Neural progenitor cell (in vitro differentiated cells): ENCODE data around the gene HSPE1. TPM values are rescaled to one million over a fixed set of nuclear protein-coding genes. Genes with fewer than 3 reads are reported as not detected.

Source experiments
- DNase-seq: peaks from one replicate; pipeline ENCODE4 v3.0.0-alpha.2; 2016; ENCODE audit warnings: low spot score
- H2AFZ ChIP-seq: fragments of 200-600 bp; sonication (generic); replicated peaks from 2 replicates; pipeline ENCODE4 v1.6.1; 2016; ENCODE audit warnings: antibody characterized with exemption
- H3F3A ChIP-seq: fragments of 200-600 bp; sonication (generic); 2 replicates; pipeline ENCODE4 v1.6.1; 2016; ENCODE audit warnings: antibody characterized with exemption, low read depth
- H3K27ac ChIP-seq: fragments of 200-600 bp; sonication (generic); 2 replicates; pipeline ENCODE4 v1.5.1; 2016; ENCODE audit warnings: mild to moderate bottlenecking
- H3K27me3 ChIP-seq: fragments of 200-600 bp; sonication (generic); 2 replicates; pipeline ENCODE4 v1.6.1; 2016; ENCODE audit warnings: mild to moderate bottlenecking, moderate library complexity
- H3K36me3 ChIP-seq: fragments of 200-600 bp; sonication (generic); 2 replicates; pipeline ENCODE4 v1.5.1; 2016
- H3K4me1 ChIP-seq: fragments of 200-600 bp; sonication (generic); 2 replicates; pipeline ENCODE4 v1.6.1; 2016; ENCODE audit warnings: mixed run types
- H3K4me2 ChIP-seq: fragments of 200-600 bp; sonication (generic); 2 replicates; pipeline ENCODE4 v1.6.1; 2016
- H3K4me3 ChIP-seq: fragments of 200-600 bp; sonication (generic); 2 replicates; pipeline ENCODE4 v1.5.1; 2016
- H3K79me2 ChIP-seq: fragments of 200-600 bp; sonication (generic); 2 replicates; pipeline ENCODE4 v1.6.1; 2016; ENCODE audit warnings: low read depth
- H3K9ac ChIP-seq: fragments of 200-600 bp; sonication (generic); 2 replicates; pipeline ENCODE4 v1.6.1; 2016
- H3K9me3 ChIP-seq: fragments of 200-600 bp; sonication (generic); 2 replicates; pipeline ENCODE4 v1.5.1; 2016; ENCODE audit warnings: low read depth
- H4K20me1 ChIP-seq: fragments of 200-600 bp; sonication (generic); 2 replicates; pipeline ENCODE4 v1.6.1; 2016; ENCODE audit warnings: low read depth
- H3K27ac Mint-ChIP-seq: 3 replicates; pipeline ENCODE4 v1.8.0; 2021; ENCODE audit warnings: mixed read lengths
- H3K27me3 Mint-ChIP-seq: 2 replicates; pipeline ENCODE4 v1.8.0; 2022; ENCODE audit warnings: low read depth, mild to moderate bottlenecking, inconsistent platforms, moderate library complexity, mixed read lengths; ENCODE audit not compliant: insufficient read depth
- H3K36me3 Mint-ChIP-seq: 3 replicates; pipeline ENCODE4 v1.8.0; 2021; ENCODE audit warnings: mixed read lengths
- H3K4me1 Mint-ChIP-seq: 3 replicates; pipeline ENCODE4 v1.8.0; 2021; ENCODE audit warnings: mixed read lengths
- H3K4me3 Mint-ChIP-seq: 3 replicates; pipeline ENCODE4 v1.8.0; 2021; ENCODE audit warnings: mild to moderate bottlenecking, moderate library complexity, mixed read lengths
- H3K9me3 Mint-ChIP-seq: 3 replicates; pipeline ENCODE4 v1.8.0; 2020; ENCODE audit warnings: mixed read lengths
- EZH2 ChIP-seq: fragments of 200-600 bp; sonication (generic); IDR thresholded peaks from 2 replicates; pipeline ENCODE4 v1.6.1; 2017; ENCODE audit warnings: antibody characterized with exemption, mild to moderate bottlenecking, moderate library complexity
- EZH2phosphoT487 ChIP-seq: fragments of 200-600 bp; sonication (generic); IDR thresholded peaks from 2 replicates; pipeline ENCODE4 v1.6.1; 2017; ENCODE audit warnings: antibody characterized with exemption
- total RNA-seq: library from RNA; depleted of rRNA; stranded (reverse); fragments of >200 nt; gene quantifications from 2 replicates; pipeline ENCODE4 v1.2.3, GENCODE V29; 2015; ENCODE audit warnings: low replicate concordance
- TF ChIP-seq, protein P1 (sequence below): fragments of 200-600 bp; sonication (generic); IDR thresholded peaks from 2 replicates; pipeline ENCODE4 v1.5.1; 2017; ENCODE audit warnings: antibody characterized with exemption, mild to moderate bottlenecking

The HSPE1 gene
- total RNA-seq, 1 donor from 2014 or later, result 320 TPM

DNA sequence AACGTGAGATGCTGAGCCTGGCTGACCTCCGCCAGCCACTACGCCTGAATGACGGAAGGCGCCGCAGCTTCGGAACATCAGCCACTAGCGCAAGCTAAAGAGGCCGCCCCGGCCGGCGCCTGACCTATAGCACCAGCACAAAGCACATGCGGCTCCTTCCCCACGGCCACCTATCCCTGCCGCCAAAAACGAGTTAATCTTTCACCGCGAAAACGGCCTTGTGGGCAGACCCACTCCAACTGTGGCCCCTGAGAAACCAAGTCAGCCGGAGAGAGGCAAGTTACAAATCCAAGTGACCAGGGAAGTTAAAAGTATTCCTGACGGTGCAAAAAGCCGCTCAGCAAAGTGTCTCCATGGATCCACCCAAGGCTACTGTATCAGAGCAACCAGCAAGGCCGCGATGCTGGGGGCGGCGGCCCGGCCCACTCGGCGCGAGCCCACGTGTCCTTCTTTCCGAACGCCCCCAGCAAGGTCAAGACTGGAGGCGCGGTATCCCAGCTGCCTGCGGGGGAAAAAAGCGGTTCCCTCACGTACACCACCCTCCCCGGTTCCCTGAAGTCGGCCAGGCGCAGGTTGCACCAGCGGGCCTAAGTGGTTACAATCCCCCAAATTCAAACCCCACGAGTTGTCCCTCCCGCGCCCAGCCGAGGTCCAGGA lies 1.1 kb upstream of the HSPE1 start:
- Histone ChIP-seq H2AFZ (no peak overlapping the region), H3K4me3 (peak overlapping the region; percentile 75), H3K27ac (peak overlapping the region; percentile 99), H4K20me1 (peaks cover 65% of the 10 kb centered on the region), H3K79me2 (peaks cover 94% of the 10 kb centered on the region), H3K27me3 (no peaks in the 10 kb centered on the region), H3K4me2 (peak overlapping the region; percentile 94), H3K36me3 (peaks cover 64% of the 10 kb centered on the region), H3K9me3 (no peaks in the 10 kb centered on the region), H3K9ac (peak overlapping the region; percentile 48), H3K4me1 (peaks cover 43% of the 10 kb centered on the region), H3F3A (peaks cover 21% of the 10 kb centered on the region)
- peak overlapping the region; percentile 98 for H3K27ac Mint-ChIP-seq
- H3K4me3 Mint-ChIP-seq, result peak overlapping the region; percentile 97
- H3K4me1 Mint-ChIP-seq, result peaks cover 44% of the 10 kb centered on the region
- H3K9me3 Mint-ChIP-seq, result no peaks in the 10 kb centered on the region
- peaks cover 38% of the 10 kb centered on the region for H3K36me3 Mint-ChIP-seq
- no peak for TF ChIP-seq EZH2phosphoT487
- TF ChIP-seq, protein P1, sequence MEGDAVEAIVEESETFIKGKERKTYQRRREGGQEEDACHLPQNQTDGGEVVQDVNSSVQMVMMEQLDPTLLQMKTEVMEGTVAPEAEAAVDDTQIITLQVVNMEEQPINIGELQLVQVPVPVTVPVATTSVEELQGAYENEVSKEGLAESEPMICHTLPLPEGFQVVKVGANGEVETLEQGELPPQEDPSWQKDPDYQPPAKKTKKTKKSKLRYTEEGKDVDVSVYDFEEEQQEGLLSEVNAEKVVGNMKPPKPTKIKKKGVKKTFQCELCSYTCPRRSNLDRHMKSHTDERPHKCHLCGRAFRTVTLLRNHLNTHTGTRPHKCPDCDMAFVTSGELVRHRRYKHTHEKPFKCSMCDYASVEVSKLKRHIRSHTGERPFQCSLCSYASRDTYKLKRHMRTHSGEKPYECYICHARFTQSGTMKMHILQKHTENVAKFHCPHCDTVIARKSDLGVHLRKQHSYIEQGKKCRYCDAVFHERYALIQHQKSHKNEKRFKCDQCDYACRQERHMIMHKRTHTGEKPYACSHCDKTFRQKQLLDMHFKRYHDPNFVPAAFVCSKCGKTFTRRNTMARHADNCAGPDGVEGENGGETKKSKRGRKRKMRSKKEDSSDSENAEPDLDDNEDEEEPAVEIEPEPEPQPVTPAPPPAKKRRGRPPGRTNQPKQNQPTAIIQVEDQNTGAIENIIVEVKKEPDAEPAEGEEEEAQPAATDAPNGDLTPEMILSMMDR, result no peak
- no peak for TF ChIP-seq EZH2
- H3K27me3 Mint-ChIP-seq, result no peaks in the 10 kb centered on the region
- DNase-seq, result peak; percentile 85

DNA sequence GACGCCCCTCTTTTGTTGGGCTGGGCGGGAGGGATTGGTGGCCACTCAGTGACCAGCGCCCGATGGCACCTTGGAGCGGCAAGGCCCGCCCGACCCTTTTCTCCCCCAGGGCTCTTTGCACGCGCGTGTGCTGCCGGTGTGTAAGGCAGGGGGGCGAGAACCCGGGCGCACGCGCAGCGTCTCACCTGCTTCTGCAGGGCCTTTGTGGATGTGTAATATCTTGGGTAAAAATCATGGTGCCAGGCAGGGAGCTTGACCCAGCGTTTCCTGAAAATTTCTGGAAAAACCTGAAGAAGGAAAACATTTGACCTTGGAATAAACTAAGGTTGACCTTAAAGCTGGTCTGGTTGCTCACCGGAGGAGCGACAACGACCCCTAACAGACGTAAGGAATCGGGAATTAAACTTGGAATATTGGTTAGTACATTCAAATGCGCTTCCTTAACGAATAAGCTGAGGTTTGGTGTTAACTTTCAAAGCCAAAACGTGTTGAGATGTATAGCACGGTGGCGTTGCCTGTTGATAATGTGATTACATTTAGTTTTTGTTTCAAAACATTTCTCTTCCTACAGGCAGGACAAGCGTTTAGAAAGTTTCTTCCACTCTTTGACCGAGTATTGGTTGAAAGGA lies 438 bp downstream of the HSPE1 start:
- H3K36me3 ChIP-seq, result peaks cover 48% of the 10 kb centered on the region
- peak overlapping the region; percentile 81 for H3K27ac Mint-ChIP-seq
- TF ChIP-seq, protein P1, result no peak
- TF ChIP-seq EZH2phosphoT487, result no peak
- TF ChIP-seq EZH2, result no peak

DNA sequence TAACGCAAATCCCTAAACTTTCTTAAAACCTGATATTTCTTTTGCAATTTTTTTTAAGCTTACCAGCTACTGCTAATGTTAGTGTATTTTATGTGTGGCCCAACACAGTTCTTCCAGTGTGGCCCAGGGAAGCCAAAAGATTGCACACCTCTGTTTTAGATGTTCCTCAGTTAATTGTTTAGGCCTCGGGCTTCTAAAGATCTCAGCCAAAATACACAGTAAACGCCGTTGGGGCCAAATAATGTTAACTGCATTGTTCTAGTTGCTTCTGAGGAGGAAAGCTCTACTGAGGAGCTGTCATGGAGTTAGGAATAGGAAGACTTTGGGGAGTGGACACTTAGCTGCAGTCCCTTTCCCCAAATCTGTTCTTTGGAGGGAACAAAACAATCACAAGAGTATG lies 2.0 kb downstream of the HSPE1 start:
- peaks cover 21% of the 10 kb centered on the region for H3K36me3 Mint-ChIP-seq
- peak overlapping the region; percentile 94 for H3K4me2 ChIP-seq
- peaks cover 70% of the 10 kb centered on the region for H3K79me2 ChIP-seq

More for the DNA sequence above, 438 bp downstream of the HSPE1 start:
- H4K20me1 ChIP-seq, result peaks cover 53% of the 10 kb centered on the region
- Mint-ChIP-seq H3K27me3 (no peaks in the 10 kb centered on the region), H3K36me3 (peaks cover 31% of the 10 kb centered on the region), H3K9me3 (no peaks in the 10 kb centered on the region), H3K4me3 (peak overlapping the region; percentile 97), H3K4me1 (peaks cover 44% of the 10 kb centered on the region)
- H3F3A ChIP-seq, result peaks cover 23% of the 10 kb centered on the region
- H3K4me2 ChIP-seq, result peak overlapping the region; percentile 94
- peak overlapping the region; percentile 44 for H2AFZ ChIP-seq
- DNase-seq, result peak; percentile 8
- peaks cover 43% of the 10 kb centered on the region for H3K4me1 ChIP-seq
- H3K27me3 ChIP-seq, result no peaks in the 10 kb centered on the region
- peak overlapping the region; percentile 78 for H3K9ac ChIP-seq
- peak overlapping the region; percentile 99 for H3K27ac ChIP-seq
- H3K9me3 ChIP-seq, result no peaks in the 10 kb centered on the region
- peak overlapping the region; percentile 75 for H3K4me3 ChIP-seq
- peaks cover 86% of the 10 kb centered on the region for H3K79me2 ChIP-seq

More for the DNA sequence above, 2.0 kb downstream of the HSPE1 start:
- Histone ChIP-seq H3K4me3 (peak overlapping the region; percentile 75), H4K20me1 (peaks cover 37% of the 10 kb centered on the region), H3K27ac (peak overlapping the region; percentile 27), H3K4me1 (peaks cover 35% of the 10 kb centered on the region), H3F3A (peaks cover 27% of the 10 kb centered on the region), H2AFZ (no peak overlapping the region), H3K9me3 (no peaks in the 10 kb centered on the region), H3K9ac (no peak overlapping the region), H3K27me3 (no peaks in the 10 kb centered on the region), H3K36me3 (peaks cover 38% of the 10 kb centered on the region)
- Mint-ChIP-seq H3K4me3 (peak overlapping the region; percentile 97), H3K27me3 (no peaks in the 10 kb centered on the region), H3K4me1 (peaks cover 29% of the 10 kb centered on the region), H3K9me3 (no peaks in the 10 kb centered on the region), H3K27ac (no peak overlapping the region)
- TF ChIP-seq, protein P1, result no peak
- TF ChIP-seq EZH2 (no peak), EZH2phosphoT487 (no peak)
- no peak for DNase-seq
